Measurements from ENCODE around the gene ARL13A.
"Not testable (repeated sequence)": the region's sequence is repeated elsewhere in the genome, so short reads cannot be mapped to it uniquely, and the experiment has no call there.

The ARL13A gene

GRCh38 chrX:100994352-100995281, 25.1 kb downstream of the ARL13A start:
- DNase-seq, result peak; percentile 3

GRCh38 chrX:100995469-100995868, 26.0 kb downstream of the ARL13A start:
- peak; percentile 61 for DNase-seq

- no peak for DNase-seq
Measured at GRCh38 chrX:100999451-100999850, 29.9 kb downstream of the ARL13A start.

- DNase-seq, result peak; percentile 1
Measured at GRCh38 chrX:101009090-101009489, 39.6 kb downstream of the ARL13A start.

- DNase-seq, result not testable (repeated sequence)
Measured at GRCh38 chrX:101012031-101012430, 42.5 kb downstream of the ARL13A start.

GRCh38 chrX:101022020-101022419, 52.5 kb downstream of the ARL13A start:
- DNase-seq, result no peak

GRCh38 chrX:101025126-101025525, 55.6 kb downstream of the ARL13A start:
- peak; percentile 1 for DNase-seq

GRCh38 chrX:101028562-101028961, 59.1 kb downstream of the ARL13A start:
- DNase-seq, result no peak

- no peak for DNase-seq
Measured at GRCh38 chrX:101029665-101030064, 60.2 kb downstream of the ARL13A start.

GRCh38 chrX:101037231-101037630, 67.7 kb downstream of the ARL13A start:
- DNase-seq, result no peak

- DNase-seq, result no peak
Measured at GRCh38 chrX:101040197-101040596, 70.7 kb downstream of the ARL13A start.

Measured in fibroblast of skin of abdomen (primary cell).